IMR-90 (cell line): ENCODE results near the gene POGLUT2. TPM values are rescaled to one million over a fixed set of nuclear protein-coding genes. Genes with fewer than 3 reads are reported as not detected.

ENCODE experiments used
- ATAC-seq: fragments of 200-7000 bp; cut with Tn5 transposase; 2 replicates; pipeline ENCODE4 v1.9.1; 2020; ENCODE audit warnings: low read depth, mild to moderate bottlenecking, moderate library complexity
- BruUV-seq: library from RNA; stranded (reverse); fragments of 400-500 nt; replicated peaks from 2 replicates; lab custom pipeline; 2021; lab: Mats Ljungman, UMichigan
- CTCF ChIA-PET: fragments of 300-600 bp; formaldehyde crosslinking; extraction: SDS; loops from one replicate; lab custom pipeline; 2021; ENCODE audit warnings: antibody characterized with exemption; lab: Yijun Ruan, JAX
- POLR2A ChIA-PET: fragments of 300-600 bp; sonication (Branson Sonifier 250); formaldehyde crosslinking; loops from one replicate; lab custom pipeline; 2022; ENCODE audit warnings: antibody characterized with exemption; ENCODE audit not compliant: unreplicated experiment; lab: Charles Lee
- DNase-seq: peaks from one replicate; pipeline ENCODE4 v3.0.0; 2013
- H2AFZ ChIP-seq: replicated peaks from 2 replicates; pipeline ENCODE3; 2013; ENCODE audit warnings: low read length, mild to moderate bottlenecking; ENCODE audit not compliant: poor library complexity
- H2AK5ac ChIP-seq: 2 replicates; pipeline ENCODE4 v1.6.1; 2013; ENCODE audit warnings: low read depth, low read length, inconsistent platforms
- H2AK9ac ChIP-seq: replicated peaks from 2 replicates; pipeline ENCODE3; 2013; ENCODE audit warnings: mild to moderate bottlenecking, low read depth, low read length, moderate library complexity; ENCODE audit not compliant: poor library complexity
- H2BK120ac ChIP-seq: 2 replicates; pipeline ENCODE4 v1.6.1; 2013; ENCODE audit warnings: low read depth, low read length, inconsistent platforms
- H2BK15ac ChIP-seq: 3 replicates; pipeline ENCODE4 v1.6.1; 2013; ENCODE audit warnings: low read depth, low read length, inconsistent platforms
- H2BK20ac ChIP-seq: 2 replicates; pipeline ENCODE4 v1.6.1; 2013; ENCODE audit warnings: low read depth, mild to moderate bottlenecking, inconsistent platforms, low read length, moderate library complexity
- H2BK5ac ChIP-seq: 2 replicates; pipeline ENCODE4 v1.6.1; 2013; ENCODE audit warnings: mild to moderate bottlenecking, low read depth, low read length, inconsistent platforms; ENCODE audit not compliant: poor library complexity, severe bottlenecking
- H3K14ac ChIP-seq: replicated peaks from 2 replicates; pipeline ENCODE4 v1.6.1; 2013; ENCODE audit warnings: low read depth, low read length, inconsistent platforms
- H3K18ac ChIP-seq: 2 replicates; pipeline ENCODE4 v1.6.1; 2013; ENCODE audit warnings: low read depth, low read length, control low read depth
- H3K23ac ChIP-seq: 2 replicates; pipeline ENCODE4 v1.6.1; 2013; ENCODE audit warnings: low read depth, low read length, inconsistent platforms
- H3K27ac ChIP-seq: 2 replicates; pipeline ENCODE4 v1.5.1; 2013; ENCODE audit warnings: mild to moderate bottlenecking, control low read depth, low read length; ENCODE audit not compliant: insufficient read depth
- H3K27me3 ChIP-seq: 2 replicates; pipeline ENCODE4 v1.6.1; 2013; ENCODE audit warnings: low read length; ENCODE audit not compliant: control insufficient read depth, insufficient read depth
- H3K36me3 ChIP-seq: 2 replicates; pipeline ENCODE4 v1.6.1; 2013; ENCODE audit warnings: low read length, mixed read lengths; ENCODE audit not compliant: control insufficient read depth, insufficient read depth
- H3K4ac ChIP-seq: 2 replicates; pipeline ENCODE4 v1.6.1; 2013; ENCODE audit warnings: low read depth, low read length, inconsistent platforms
- H3K4me1 ChIP-seq: 2 replicates; pipeline ENCODE4 v1.6.1; 2013; ENCODE audit warnings: low read length, mixed read lengths; ENCODE audit not compliant: control insufficient read depth, insufficient read depth
- H3K4me2 ChIP-seq: 2 replicates; pipeline ENCODE4 v1.6.1; 2013; ENCODE audit warnings: low read depth, mild to moderate bottlenecking, control low read depth, low read length, moderate library complexity
- H3K4me3 ChIP-seq: 2 replicates; pipeline ENCODE4 v1.5.1; 2013; ENCODE audit warnings: low read depth, mild to moderate bottlenecking, control low read depth, low read length, moderate library complexity; ENCODE audit not compliant: insufficient read depth
- H3K56ac ChIP-seq: 2 replicates; pipeline ENCODE4 v1.6.1; 2013; ENCODE audit warnings: low read length, inconsistent platforms; ENCODE audit not compliant: insufficient read depth; ENCODE audit errors: extremely low read depth
- H3K79me1 ChIP-seq, 2 experiments: 2 replicates each; pipeline ENCODE4 v1.6.1; 2013; ENCODE audit warnings: low read length in 2 of 2, inconsistent platforms in 1 of 2, low read depth in 1 of 2
- H3K9ac ChIP-seq: 2 replicates; pipeline ENCODE4 v1.6.1; 2013; ENCODE audit warnings: low read depth, low read length, control low read depth
- H3K9me1 ChIP-seq: 2 replicates; pipeline ENCODE4 v1.6.1; 2013; ENCODE audit warnings: low read length, inconsistent platforms; ENCODE audit not compliant: insufficient read depth
- H3K9me3 ChIP-seq: 2 replicates; pipeline ENCODE4 v1.6.1; 2013; ENCODE audit warnings: low read length; ENCODE audit not compliant: control insufficient read depth, insufficient read depth
- H4K20me1 ChIP-seq: 2 replicates; pipeline ENCODE4 v1.6.1; 2013; ENCODE audit warnings: low read length, inconsistent platforms; ENCODE audit not compliant: insufficient read depth
- H4K5ac ChIP-seq: 2 replicates; pipeline ENCODE4 v1.6.1; 2013; ENCODE audit warnings: mild to moderate bottlenecking, low read depth, low read length, control low read depth
- H4K8ac ChIP-seq, 2 experiments: 2 replicates each; pipeline ENCODE4 v1.6.1; 2013; ENCODE audit warnings: low read depth in 2 of 2, low read length in 2 of 2, control low read depth in 1 of 2, inconsistent platforms in 1 of 2
- H4K91ac ChIP-seq: 2 replicates; pipeline ENCODE4 v1.6.1; 2013; ENCODE audit warnings: low read depth, low read length, inconsistent platforms; ENCODE audit not compliant: insufficient read depth
- BHLHE40 ChIP-seq: fragments of 150-350 bp; IDR thresholded peaks from 2 replicates; pipeline ENCODE4 v1.6.1; 2016; ENCODE audit warnings: mild to moderate bottlenecking, low read depth, low read length
- CEBPB ChIP-seq: IDR thresholded peaks from 2 replicates; pipeline ENCODE4 v1.6.1; 2012; ENCODE audit warnings: low read depth, low read length, improper control_type of control experiment
- CHD1 ChIP-seq: IDR thresholded peaks from 2 replicates; pipeline ENCODE4 v1.6.1; 2012; ENCODE audit warnings: low read depth, low read length, improper control_type of control experiment
- ELK1 ChIP-seq: fragments of 150-350 bp; IDR thresholded peaks from 2 replicates; pipeline ENCODE4 v1.6.1; 2016; ENCODE audit warnings: low read depth, mild to moderate bottlenecking, low read length, moderate library complexity, borderline replicate concordance
- FOS ChIP-seq: fragments of 150-350 bp; IDR thresholded peaks from 2 replicates; pipeline ENCODE4 v1.6.1; 2016; ENCODE audit warnings: low read depth, low read length
- MAZ ChIP-seq: IDR thresholded peaks from 2 replicates; pipeline ENCODE4 v1.6.1; 2012; ENCODE audit warnings: low read depth, mild to moderate bottlenecking, low read length, improper control_type of control experiment, moderate library complexity, borderline replicate concordance
- MXI1 ChIP-seq: IDR thresholded peaks from 2 replicates; pipeline ENCODE4 v1.6.1; 2012; ENCODE audit warnings: low read depth, mild to moderate bottlenecking, low read length, moderate library complexity, borderline replicate concordance
- NFE2L2 ChIP-seq: fragments of 150-350 bp; IDR thresholded peaks from 2 replicates; pipeline ENCODE4 v1.6.1; 2016; ENCODE audit warnings: low read depth, mild to moderate bottlenecking, low read length
- POLR2A ChIP-seq: IDR thresholded peaks from 2 replicates; pipeline ENCODE4 v1.6.1; 2012; ENCODE audit warnings: mild to moderate bottlenecking, low read depth, low read length
- RAD21 ChIP-seq: IDR thresholded peaks from 2 replicates; pipeline ENCODE4 v1.6.1; 2012; ENCODE audit warnings: low read length, improper control_type of control experiment
- RCOR1 ChIP-seq: IDR thresholded peaks from 2 replicates; pipeline ENCODE4 v1.6.1; 2012; ENCODE audit warnings: mild to moderate bottlenecking, low read length, improper control_type of control experiment; ENCODE audit not compliant: insufficient replicate concordance
- RFX5 ChIP-seq: IDR thresholded peaks from 2 replicates; pipeline ENCODE4 v1.8.0; 2012; ENCODE audit warnings: low read depth, mild to moderate bottlenecking, low read length, moderate library complexity
- USF2 ChIP-seq: fragments of 150-350 bp; IDR thresholded peaks from 2 replicates; pipeline ENCODE4 v1.6.1; 2017; ENCODE audit warnings: mild to moderate bottlenecking, antibody characterized with exemption, low read length, low read depth
- WGBS, 2 experiments: methylation state at CpG; one replicate each; pipeline versions ENCODE4 v1.1.5 to v1.1.7; 2013; ENCODE audit warnings: missing lambda C conversion rate in 2 of 2; ENCODE audit not compliant: insufficient read length in 1 of 2; ENCODE audit errors: extremely low coverage in 2 of 2; 5-methylcytosine and 5-hydroxymethylcytosine counted together
- dilution Hi-C: fragments of 300-500 bp; cut with HindIII; formaldehyde crosslinking; loops from one replicate; pipeline ENCODE4 v1.14.3; 2018; ENCODE audit warnings: low sequenced_read_pairs; ENCODE audit not compliant: unreplicated experiment
- in situ Hi-C: fragments of 300-500 bp; cut with MboI; formaldehyde crosslinking; loops from 3 replicates; pipeline ENCODE4 v1.14.3; 2019; ENCODE audit warnings: low sequenced_read_pairs, inconsistent platforms, mixed read lengths
- intact Hi-C: fragments of 100-400 bp; cut with micrococcal nuclease; formaldehyde crosslinking; loops from 2 replicates; pipeline ENCODE4 v1.10.0; 2022
- polyA plus RNA-seq, 3 experiments: library from polyadenylated mRNA; depleted of rRNA; stranded (reverse); fragments of >200 nt; gene quantifications; 2 replicates each; pipeline ENCODE4 v1.2.3, GENCODE V29; 2012; ENCODE audit warnings: low replicate concordance in 1 of 3
- total RNA-seq: library from RNA; depleted of rRNA; stranded (reverse); fragments of >200 nt; gene quantifications from 2 replicates; pipeline ENCODE4 v1.2.3, GENCODE V29; 2012

Gene POGLUT2
- total and polyA plus RNA-seq, 2 of the 4 experiments (the other 2 are of a cell fraction) = 10.6 to 14.3 TPM

- Histone ChIP-seq H3K4ac (no peak overlapping the region), H2BK5ac (no peak overlapping the region), H3K4me2 (no peak overlapping the region), H3K4me3 (no peak overlapping the region), H3K56ac (no peak overlapping the region), H4K91ac (no peak overlapping the region), H4K5ac (no peak overlapping the region), H3K18ac (no peak overlapping the region), H4K20me1 (no peaks in the 10 kb centered on the region), H2BK120ac (no peak overlapping the region), H2AK5ac (no peak overlapping the region), H3K27me3 (no peaks in the 10 kb centered on the region), H2BK15ac (no peak overlapping the region), H4K8ac (no peak overlapping the region), H3K27ac (no peak overlapping the region), H3K9me1 (0 out of 2 replicates have a peak, but pooled peaks cover 4% of the 10 kb centered on the region), H3K36me3 (peaks cover 8% of the 10 kb centered on the region), H2BK20ac (no peak overlapping the region), H3K9me3 (no peaks in the 10 kb centered on the region), H3K79me1 (peaks cover 8 to 13% of the 10 kb centered on the region in 2 experiments), H2AFZ (peak overlapping the region; percentile 9), H3K23ac (no peak overlapping the region), H3K14ac (no peak overlapping the region), H3K9ac (no peak overlapping the region), H2AK9ac (no peak overlapping the region), H3K4me1 (peaks cover 1% of the 10 kb centered on the region)
- WGBS, 2 experiments = no CpG with 5 or more reads among the region's 4 CpGs
- BruUV-seq = no TSS peak
- ATAC-seq (no peak), DNase-seq (no peak)
- intact Hi-C loops (no loop called here), dilution Hi-C loops (no loop called here), in situ Hi-C loops (no loop called here)
- POLR2A ChIA-PET = no interaction called here
- CTCF ChIA-PET = interaction anchor here (0.6 kb wide), 1 partner anchor 40 kb away, joined by 3 read pairs; no protein-coding TSS in a partner anchor
- TF ChIP-seq RFX5 = no peak
- TF ChIP-seq CEBPB = no peak
- TF ChIP-seq RAD21 = no peak
- no peak for TF ChIP-seq FOS
- no peak for TF ChIP-seq MAZ
- no peak for TF ChIP-seq BHLHE40
- TF ChIP-seq ELK1 = no peak
- TF ChIP-seq CHD1 = no peak
- no peak for TF ChIP-seq USF2
- no peak for TF ChIP-seq RCOR1
- TF ChIP-seq MXI1 = no peak
- no peak for TF ChIP-seq NFE2L2
- TF ChIP-seq POLR2A = no peak
These were observed 31.9 kb upstream of the POGLUT2 start for GRCh38 chr13:102830646-102831045.
